Measurements from ENCODE around the gene TXNDC8. TPM values are rescaled to one million over a fixed set of nuclear protein-coding genes. Genes with fewer than 3 reads are reported as not detected.
A peak's percentile ranks its signal among the peaks of the same experiment; 100 is the strongest.

The TXNDC8 gene
- total RNA-seq, 1 donor from 2014 or later = not detected

GRCh38 chr9:110255463-110256379, 81.9 kb downstream of the TXNDC8 start:
- ATAC-seq (peak; percentile 60), DNase-seq (ENCODE audit: low spot score) (peak; percentile 79)
- intact Hi-C loops (cut with DNase I) = no loop called here

DNA sequence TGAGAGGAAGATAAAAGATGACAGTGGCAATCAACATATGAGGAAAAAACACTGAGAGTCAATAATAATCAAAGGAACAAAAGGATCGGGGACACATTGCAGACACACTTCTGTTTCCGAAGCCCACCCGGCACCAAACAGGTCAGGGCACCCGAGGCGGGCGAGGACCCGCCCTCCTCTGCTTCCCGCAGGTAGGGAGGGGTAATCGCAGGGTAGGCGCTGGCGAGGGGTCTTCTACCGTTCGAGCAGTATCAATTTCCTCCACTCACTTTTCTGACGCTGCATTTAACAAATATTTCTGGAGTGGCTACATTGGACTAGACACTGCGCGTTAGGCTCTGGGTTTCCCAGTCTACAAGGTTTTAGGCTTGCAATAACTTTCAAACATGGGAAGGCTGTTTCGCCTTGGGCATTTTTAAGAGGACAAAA, 82.6 kb downstream of the TXNDC8 start:
- ATAC-seq (peak; percentile 2), DNase-seq (ENCODE audit: low spot score) (no peak)
- intact Hi-C loops (cut with DNase I) = no loop called here

GRCh38 chr9:110254500-110254899, 83.2 kb downstream of the TXNDC8 start:
- no peak for ATAC-seq
- DNase-seq (ENCODE audit: low spot score) = no peak
- intact Hi-C loops (cut with DNase I) = no loop called here

Other genes starting within 250 kb of the TXNDC8 start
- gene C9orf152, start 129.7 kb downstream of the TXNDC8 start, total RNA-seq = not detected
- gene TXN, start 81.4 kb downstream of the TXNDC8 start, total RNA-seq = 144 TPM
- gene SVEP1, start 241.9 kb upstream of the TXNDC8 start, total RNA-seq = 110 TPM